Measurements from ENCODE around the gene NEURL3.
"Not testable (repeated sequence)": the region's sequence is repeated elsewhere in the genome, so short reads cannot be mapped to it uniquely, and the experiment has no call there.

The NEURL3 gene

DNA sequence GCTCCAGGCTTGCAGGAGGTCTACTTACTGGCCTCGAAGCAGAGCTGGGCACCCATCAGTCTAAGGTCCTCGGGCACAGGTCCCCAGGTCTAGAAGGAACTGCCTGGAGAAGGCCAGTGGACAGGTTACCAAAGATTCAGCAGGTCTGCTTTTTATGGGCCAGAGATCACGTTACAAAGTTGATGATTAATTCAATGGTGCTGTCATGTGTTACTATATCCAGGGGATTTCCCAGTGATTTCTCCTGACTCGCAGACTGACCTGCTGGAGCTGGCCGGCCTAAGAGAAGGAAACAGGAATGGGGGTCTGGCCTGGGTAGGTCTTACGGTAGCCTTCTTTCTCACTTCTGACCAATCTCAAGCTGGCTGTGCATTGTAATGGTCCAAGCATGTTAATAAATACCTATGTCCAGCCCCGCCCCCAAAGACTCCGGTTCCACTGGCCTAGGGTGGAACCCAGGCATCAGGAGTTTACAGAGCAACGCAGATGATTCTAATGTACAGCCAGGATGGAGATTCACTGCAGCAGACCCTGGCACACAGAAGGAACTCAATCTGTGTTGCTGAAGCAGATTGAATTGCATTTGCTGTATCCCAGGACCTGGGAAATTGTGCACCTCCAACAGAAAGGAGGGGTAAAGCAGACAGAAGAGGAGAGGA, at the start of gene NEURL3:
NEURL3 (minus strand) TSS at position 127 of the 659 bp plus-strand sequence; CDS start at position 56, 71 bp downstream.
- DNase-seq = no peak

DNA sequence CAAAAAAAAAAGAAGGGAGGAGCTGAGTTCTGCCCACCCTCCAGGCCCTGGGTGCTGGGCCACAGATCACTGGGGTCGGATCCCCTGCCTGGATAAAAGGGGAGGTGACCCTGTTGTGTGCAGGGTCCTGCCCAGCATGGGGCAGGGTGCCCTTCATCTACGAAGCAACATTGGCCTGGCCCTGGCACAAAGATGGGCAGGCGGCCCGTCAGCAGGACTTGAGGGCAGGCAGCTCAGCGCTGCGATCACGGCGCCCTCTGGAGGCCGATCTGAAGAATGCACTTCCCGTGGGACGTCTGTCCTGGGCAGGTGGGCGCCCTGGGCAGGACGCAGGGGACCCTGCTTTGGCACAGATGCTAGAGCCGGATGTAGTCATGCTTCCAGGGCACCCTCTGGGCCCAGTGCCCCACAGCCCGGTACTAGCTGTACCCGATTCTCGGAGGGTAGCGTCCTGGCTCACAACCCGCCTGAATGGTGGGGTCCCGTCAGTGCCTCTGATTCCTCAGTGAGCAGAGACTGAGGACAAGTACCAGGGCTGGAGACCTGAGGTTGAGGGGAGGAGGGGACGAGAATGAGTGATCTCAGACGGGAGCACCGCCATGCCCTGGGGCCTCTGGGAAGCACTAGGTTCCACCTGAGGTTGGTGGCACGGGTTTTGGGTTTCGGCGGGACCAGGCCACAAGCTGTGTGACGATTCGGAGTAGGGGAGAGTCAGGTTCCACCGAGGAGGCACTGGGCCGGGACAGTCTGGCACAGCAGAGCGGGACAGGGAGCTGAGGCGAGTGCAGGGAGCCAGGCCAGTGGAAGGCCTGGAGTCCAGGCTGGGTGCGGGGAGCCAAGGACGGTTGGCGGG, 49.4 kb upstream of the NEURL3 start:
- DNase-seq = peak; percentile 69

GRCh38 chr2:96553957-96554292, 48.8 kb upstream of the NEURL3 start:
- DNase-seq = not testable (repeated sequence)

GRCh38 chr2:96553176-96553956, 48.2 kb upstream of the NEURL3 start:
- no peak for DNase-seq

DNA sequence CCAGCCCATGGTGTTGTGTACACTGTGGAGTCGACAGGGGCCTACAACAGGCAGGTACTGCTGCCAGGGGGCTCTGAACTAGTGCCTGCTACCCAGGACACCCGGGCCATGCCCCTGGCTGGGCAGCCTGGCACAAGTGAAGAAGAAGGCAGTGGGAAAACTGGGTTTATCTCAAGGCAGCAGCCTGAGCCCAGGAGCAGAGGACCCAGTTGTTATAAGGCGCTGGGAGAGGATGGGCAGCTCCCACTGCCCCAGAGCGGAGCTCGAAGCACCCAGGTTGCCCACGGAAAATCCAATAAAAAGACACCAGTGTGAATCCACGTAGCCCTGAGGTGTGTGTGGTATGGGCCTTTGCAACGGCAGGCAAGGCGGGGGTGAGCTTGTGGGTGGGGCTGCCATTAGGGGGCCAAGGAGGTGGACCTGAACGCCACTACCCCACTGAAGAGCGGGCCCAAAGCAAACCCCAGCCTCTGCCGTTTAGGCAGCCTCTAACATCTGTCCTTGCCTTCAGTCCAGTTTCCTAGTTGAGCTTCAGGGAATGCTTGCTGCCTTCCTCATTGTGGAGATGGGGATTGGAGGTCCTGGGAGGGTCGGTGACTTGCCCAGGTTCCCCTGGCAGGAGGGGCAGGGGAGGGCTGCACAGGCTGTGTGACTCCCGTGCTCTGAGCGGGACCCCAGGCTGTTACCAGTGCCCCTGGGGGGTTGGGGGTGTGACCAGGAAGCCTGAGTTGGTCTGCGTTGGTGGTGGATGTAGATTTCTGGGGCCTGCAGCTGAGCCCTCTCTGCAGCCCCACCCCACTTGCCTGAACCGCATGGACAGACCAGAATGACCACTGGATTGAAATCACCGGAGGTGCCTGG, 47.4 kb upstream of the NEURL3 start:
- DNase-seq = no peak

DNA sequence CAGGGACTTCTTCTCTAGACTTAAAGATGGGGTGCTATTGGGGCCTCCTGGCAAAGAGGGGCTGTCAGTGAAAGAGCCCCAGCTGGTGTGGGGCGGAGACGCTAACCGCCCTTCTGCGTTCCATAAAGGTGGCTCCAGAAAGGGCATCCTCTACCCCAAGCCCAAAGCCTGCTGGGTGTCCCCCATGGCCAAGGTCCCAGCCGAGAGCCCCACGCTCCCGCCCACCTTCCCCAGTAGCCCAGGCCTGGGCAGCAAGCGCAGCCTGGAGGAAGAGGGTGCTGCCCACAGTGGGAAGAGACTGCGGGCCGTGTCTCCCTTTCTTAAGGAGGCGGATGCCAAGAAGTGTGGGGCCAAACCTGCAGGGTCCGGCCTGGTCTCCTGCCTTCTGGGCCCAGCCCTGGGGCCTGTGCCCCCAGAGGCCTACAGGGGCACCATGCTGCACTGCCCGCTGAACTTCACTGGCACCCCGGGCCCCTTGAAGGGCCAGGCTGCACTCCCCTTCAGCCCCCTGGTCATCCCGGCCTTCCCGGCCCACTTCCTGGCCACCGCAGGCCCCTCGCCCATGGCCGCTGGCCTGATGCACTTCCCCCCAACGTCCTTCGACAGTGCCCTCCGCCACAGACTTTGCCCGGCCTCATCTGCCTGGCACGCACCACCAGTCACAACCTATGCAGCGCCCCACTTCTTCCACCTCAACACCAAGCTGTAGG, 46.6 kb upstream of the NEURL3 start:
- DNase-seq = no peak

DNA sequence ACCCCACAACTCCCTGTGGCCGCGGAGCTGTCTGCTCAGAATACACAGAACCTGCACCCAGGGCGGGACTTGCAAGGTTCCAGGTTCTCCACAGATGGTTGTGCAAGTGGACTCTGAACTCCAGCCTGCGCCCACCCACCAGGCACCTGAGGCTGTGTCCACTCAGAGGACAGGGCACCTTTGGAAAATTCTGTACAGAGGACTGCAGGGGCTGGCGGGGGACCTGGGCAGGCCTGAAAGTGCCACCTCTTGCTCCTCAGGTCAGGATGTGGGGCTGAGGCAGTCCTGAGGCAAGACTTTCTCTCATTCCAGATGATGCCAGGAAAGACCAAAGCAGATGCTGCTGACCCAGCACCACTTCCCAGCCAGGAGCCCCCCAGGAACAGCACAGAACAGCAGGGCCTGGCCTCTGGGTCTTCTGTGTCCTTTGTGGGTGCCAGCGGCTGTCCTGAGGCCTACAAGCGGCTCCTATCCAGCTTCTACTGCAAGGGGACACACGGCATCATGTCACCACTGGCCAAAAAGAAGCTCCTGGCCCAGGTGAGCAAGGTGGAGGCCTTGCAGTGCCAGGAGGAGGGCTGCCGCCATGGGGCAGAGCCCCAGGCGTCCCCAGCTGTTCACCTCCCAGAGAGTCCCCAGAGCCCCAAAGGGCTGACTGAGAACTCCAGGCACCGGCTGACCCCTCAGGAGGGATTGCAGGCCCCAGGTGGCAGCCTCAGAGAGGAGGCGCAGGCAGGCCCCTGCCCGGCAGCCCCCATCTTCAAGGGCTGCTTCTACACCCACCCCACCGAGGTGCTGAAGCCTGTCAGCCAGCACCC, 45.8 kb upstream of the NEURL3 start:
- no peak for DNase-seq

- peak; percentile 76 for DNase-seq
Observed at GRCh38 chr2:96549967-96550786, 45.0 kb upstream of the NEURL3 start.

DNA sequence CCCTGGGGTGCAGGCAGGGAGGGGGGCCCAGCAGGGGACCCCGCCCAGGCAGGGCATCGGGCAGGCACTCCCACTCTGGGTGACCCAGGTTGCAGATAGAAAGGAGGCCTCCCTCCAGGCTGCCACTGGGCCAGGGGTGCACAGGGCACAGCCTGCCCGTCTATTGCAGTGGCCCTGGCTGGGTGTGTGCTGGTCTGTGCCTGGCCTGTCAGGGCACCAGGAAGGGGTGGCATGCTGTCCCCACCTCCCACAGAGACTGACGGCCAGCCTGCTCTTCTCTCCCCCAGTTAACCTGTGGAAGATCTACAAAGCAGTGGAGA, 44.3 kb upstream of the NEURL3 start:
- DNase-seq = no peak

DNA sequence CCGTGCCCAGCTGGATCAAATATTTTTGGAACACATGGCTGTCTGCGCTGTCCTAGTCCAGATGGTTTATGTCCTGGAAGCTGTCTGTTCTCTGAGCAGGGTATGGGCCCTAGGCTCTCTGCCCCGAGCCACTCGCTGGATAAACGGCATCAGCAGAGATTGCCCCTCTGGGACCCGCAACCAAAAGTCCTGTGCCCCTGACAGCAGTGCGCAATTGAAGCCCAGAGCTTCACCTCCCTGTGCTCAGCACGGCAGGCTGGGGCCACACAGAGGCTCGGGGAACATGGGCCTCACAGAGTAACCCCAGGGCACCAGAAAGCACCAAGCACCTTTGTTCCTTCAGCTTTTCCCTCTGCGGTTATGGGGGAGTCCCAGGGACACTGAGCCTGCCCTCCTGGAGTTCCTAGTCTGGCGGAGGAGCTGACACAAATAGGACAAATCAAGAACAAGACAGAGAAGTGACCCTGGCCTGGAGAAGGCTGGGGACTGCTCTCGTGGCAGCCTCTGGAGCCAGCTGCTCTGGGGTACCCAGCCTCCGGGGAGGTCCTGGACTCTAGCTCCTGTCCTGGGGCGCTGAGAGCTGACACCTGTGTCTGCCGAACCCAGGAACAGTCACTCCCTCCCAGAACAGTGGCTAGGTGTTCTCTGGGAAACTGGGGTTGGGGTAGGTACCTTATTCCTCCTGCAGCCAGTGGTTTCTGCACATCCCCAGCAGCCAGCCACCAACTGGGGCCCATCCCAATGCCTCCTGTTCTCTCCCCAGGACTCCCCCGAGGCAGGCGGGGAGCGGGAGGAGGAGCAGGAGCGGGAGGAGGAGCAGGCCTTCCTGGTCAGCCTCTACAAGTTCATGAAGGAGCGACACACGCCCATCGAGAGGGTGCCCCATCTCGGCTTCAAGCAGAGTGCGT, 43.7 kb upstream of the NEURL3 start:
- peak; percentile 23 for DNase-seq

DNA sequence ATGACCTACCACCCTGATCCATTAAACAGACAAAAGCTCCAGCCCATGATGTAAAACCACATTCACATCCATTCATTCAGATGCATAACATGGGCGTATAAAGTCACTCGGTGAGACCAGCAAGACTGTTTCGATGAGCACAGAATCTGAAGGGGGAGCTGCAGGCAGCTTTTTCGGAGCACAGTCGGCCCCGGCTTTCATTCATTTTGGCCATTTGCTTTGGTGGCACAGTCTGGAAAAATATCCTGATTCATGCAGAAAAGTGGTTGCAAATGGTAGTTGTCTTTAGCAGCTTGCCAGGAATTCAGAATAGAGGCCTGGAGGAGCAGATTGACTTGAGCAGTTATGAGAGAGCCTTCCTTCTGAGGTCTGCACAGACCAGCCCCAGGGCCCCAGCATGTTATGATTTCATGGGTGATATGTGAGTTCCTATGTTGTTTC, 42.6 kb upstream of the NEURL3 start:
- no peak for DNase-seq

DNA sequence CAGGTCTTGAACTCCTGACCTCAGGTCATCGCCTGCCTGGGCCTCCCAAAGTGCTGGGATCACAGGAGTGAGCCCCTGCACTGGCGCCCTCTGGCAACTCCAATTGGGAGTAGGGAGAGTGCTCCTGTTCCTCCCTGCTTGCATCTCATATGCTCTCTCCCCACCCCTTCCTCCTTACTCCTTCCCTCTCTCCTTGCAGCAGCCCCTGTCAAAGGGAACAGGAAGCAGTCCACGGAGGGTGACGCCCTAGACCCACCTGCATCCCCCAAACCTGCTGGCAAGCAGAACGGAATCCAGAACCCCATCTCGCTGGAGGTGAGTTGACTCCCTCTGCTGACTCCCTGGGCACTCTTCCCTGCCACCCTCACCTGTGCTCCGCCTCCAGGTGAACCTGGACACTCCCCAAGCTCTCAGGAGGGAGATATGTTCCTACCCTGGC, 42.1 kb upstream of the NEURL3 start:
- no peak for DNase-seq

DNA sequence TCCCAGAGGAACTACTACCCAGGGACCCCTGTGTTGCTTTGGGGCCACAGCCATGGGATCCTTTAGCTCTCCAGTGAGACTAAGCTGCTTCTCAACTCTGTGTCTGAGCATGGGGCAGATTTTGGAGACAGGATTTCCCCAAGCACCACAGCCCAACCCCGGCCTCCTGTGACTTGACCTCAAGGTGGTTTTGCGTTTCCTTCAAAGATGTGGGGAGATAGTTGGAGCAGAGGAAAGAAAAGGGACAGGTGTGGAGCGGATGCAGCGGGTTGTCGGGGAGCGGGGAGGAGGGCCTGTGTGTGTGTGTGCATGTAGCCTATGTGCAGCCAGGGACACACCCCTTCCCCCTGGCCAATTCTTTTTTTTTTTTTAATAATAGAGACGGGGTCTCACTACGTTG, 41.6 kb upstream of the NEURL3 start:
- DNase-seq = no peak

- DNase-seq = no peak
Observed at GRCh38 chr2:96546321-96546720, 41.2 kb upstream of the NEURL3 start.

GRCh38 chr2:96542357-96542977, 37.3 kb upstream of the NEURL3 start:
- DNase-seq = peak; percentile 72

DNA sequence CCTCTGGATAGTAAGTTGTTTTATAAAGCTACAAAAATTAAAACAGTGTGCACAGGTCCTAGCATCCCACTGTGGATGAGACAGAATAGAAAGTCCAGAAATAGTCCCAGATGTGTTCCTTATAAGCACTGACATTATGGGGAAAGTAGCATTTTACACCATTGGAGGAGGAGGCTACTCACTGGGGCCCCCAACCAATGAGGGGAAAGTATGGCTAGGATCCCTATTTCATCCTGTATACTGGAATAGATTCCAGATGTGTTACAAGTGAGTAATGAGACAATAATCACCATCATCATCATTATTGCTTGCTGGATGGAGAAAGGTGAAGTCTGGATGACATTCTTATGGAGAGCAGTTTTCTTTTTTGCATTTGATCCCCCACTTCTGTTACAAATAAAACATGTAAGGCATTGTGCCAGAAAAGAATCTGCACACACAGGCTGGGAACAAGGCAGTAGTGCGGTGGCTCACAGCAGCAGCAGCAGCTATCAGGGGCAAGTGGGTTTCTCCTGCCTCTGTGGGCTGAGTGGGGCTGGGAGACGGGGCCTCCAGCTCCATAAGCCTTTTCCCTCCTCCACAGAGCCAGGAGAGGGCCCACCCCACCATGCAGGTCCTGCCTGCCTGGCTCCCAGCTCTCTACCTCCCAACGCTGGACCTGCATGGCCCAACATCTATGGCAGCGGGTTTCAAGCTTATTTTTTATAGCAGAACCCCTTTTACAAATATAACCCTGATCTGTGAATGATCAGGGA, 36.4 kb upstream of the NEURL3 start:
- DNase-seq = no peak

DNA sequence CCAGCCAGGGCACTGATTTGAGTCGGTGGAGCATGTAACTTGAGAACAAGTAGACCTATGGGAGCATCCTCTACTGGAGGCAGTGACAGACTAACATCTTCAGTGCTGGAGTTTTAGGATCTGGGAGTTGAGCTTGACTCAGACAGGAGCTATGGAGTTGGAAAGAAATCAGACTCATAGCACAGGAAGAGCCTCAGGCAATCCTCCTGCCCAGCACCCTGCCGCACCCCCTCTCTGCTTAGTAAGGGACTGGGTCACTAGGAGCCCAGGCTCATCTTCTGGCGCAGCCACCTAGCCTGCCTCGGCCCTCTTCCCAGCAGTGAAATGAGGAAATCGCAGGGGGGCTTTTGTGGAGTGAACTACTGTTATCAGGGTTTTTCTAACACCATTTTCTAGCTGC, 35.0 kb upstream of the NEURL3 start:
- DNase-seq = no peak

All from NCI-H82 (cell line).